Loucy (cell line): Measurements from ENCODE around the gene GATA1.

ENCODE experiments used
- H2AFZ ChIP-seq: fragments of 200-600 bp; sonication (generic); 2 replicates; pipeline ENCODE4 v1.6.0; 2016; ENCODE audit warnings: antibody characterized with exemption, mild to moderate bottlenecking, low read length, moderate library complexity
- H3F3A ChIP-seq: fragments of 200-600 bp; 2 replicates; pipeline ENCODE4 v1.6.0; 2016; ENCODE audit warnings: antibody characterized with exemption, low read depth, mild to moderate bottlenecking
- H3K27me3 ChIP-seq: fragments of 200-600 bp; sonication (generic); 2 replicates; pipeline ENCODE4 v1.6.1; 2014; ENCODE audit warnings: low read length, mild to moderate bottlenecking; ENCODE audit not compliant: insufficient read depth, poor library complexity, severe bottlenecking
- H3K36me3 ChIP-seq: fragments of 200-600 bp; sonication (generic); 2 replicates; pipeline ENCODE4 v1.6.1; 2016; ENCODE audit warnings: low read length; ENCODE audit not compliant: insufficient read depth
- H3K4me1 ChIP-seq: fragments of 200-600 bp; sonication (generic); 2 replicates; pipeline ENCODE4 v1.5.1; 2014; ENCODE audit warnings: low read length, mild to moderate bottlenecking; ENCODE audit not compliant: insufficient read depth, poor library complexity, severe bottlenecking
- H3K4me2 ChIP-seq: fragments of 200-600 bp; sonication (generic); 2 replicates; pipeline ENCODE4 v1.6.0; 2014; ENCODE audit warnings: antibody characterized with exemption, low read length, low read depth, mild to moderate bottlenecking; ENCODE audit not compliant: poor library complexity, severe bottlenecking
- H3K4me3 ChIP-seq: fragments of 200-600 bp; sonication (generic); 2 replicates; pipeline ENCODE4 v1.5.1; 2014; ENCODE audit warnings: low read length, mild to moderate bottlenecking, mixed read lengths; ENCODE audit not compliant: poor library complexity, severe bottlenecking
- H3K79me2 ChIP-seq: fragments of 200-600 bp; sonication (generic); 2 replicates; pipeline ENCODE4 v1.6.1; 2014; ENCODE audit warnings: low read length; ENCODE audit not compliant: insufficient read depth
- H3K9ac ChIP-seq: fragments of 200-600 bp; sonication (generic); 2 replicates; pipeline ENCODE4 v1.6.0; 2014; ENCODE audit warnings: mild to moderate bottlenecking, low read depth, low read length, moderate library complexity; ENCODE audit not compliant: poor library complexity, severe bottlenecking
- H3K9me2 ChIP-seq: fragments of 200-600 bp; sonication (generic); replicated peaks from 2 replicates; pipeline ENCODE4 v1.6.1; 2016; ENCODE audit warnings: low read depth, low read length, mixed read lengths
- H3K9me3 ChIP-seq: fragments of 200-600 bp; sonication (generic); 2 replicates; pipeline ENCODE4 v1.6.1; 2014; ENCODE audit warnings: mild to moderate bottlenecking, antibody characterized with exemption, low read length, low read depth; ENCODE audit not compliant: insufficient read depth
- H4K20me1 ChIP-seq: fragments of 200-600 bp; sonication (generic); 2 replicates; pipeline ENCODE4 v1.6.0; 2014; ENCODE audit warnings: antibody characterized with exemption, low read length, mild to moderate bottlenecking; ENCODE audit not compliant: insufficient read depth, poor library complexity, severe bottlenecking
- CTCF ChIP-seq: fragments of 200-600 bp; sonication (generic); conservative IDR thresholded peaks from 2 replicates; pipeline ENCODE4 v1.5.1; 2014; ENCODE audit warnings: mild to moderate bottlenecking, antibody characterized with exemption, low read length
- EZH2phosphoT487 ChIP-seq: fragments of 200-600 bp; IDR thresholded peaks from 2 replicates; pipeline ENCODE4 v1.6.1; 2018; ENCODE audit warnings: antibody characterized with exemption, mild to moderate bottlenecking, moderate library complexity, borderline replicate concordance

Gene GATA1

GRCh38 chrX:48800574-48801279 is 14.3 kb downstream of the GATA1 start:
- Histone ChIP-seq H3K9ac (peak overlapping the region; percentile 88), H2AFZ (peak overlapping the region; percentile 72), H3K9me3 (no peaks in the 10 kb centered on the region), H3K4me3 (peak overlapping the region; percentile 85), H3K4me1 (peaks cover 14% of the 10 kb centered on the region), H3K36me3 (no peaks in the 10 kb centered on the region), H3K27me3 (no peaks in the 10 kb centered on the region), H3K79me2 (peaks cover 11% of the 10 kb centered on the region; the same call in 1 of the 2 replicates), H3F3A (no peaks in the 10 kb centered on the region), H4K20me1 (no peaks in the 10 kb centered on the region), H3K4me2 (peak overlapping the region; percentile 92), H3K9me2 (no peaks in the 10 kb centered on the region)
- TF ChIP-seq EZH2phosphoT487 (no peak), CTCF (no peak)

DNA sequence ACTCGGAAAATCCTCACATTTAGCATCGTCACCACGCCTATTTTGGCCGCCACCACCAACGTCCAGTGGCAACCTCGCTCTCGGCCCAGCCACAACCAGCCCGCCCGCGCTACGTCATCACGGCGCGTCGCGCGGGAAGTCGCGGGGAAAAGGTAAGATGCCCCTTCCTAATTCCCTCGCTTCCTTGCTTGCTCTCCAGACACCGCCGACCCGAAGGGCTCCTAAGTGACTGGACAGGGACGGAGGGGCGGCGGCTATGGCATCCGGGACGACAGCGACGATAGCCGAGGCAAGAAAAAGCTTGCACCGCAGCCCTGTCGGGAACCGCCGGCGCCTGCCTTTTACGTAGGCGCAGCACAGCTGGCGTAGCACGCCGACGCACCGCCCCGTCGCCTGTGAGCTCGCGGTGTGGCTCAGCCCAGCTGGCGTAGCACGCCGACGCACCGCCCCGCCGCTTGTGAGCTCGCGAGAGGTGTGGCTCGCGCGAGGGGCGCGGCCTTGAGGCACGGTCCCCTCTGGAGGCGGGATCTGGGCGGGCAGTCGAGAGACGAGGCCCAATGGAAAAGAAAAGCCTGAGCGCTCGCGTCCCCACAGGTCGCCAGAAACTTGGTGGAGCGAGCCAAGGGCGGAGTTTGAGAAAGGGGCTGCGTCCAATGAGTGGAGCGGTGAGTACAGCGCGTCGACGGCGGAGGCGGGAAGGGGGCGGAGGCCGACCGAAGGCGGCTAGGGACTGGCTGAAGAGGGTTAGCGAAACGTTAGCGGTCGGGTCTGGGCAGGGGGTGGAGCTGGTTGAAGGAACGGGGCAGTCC is 15.1 kb downstream of the GATA1 start, which contains the start of gene HDAC6:
TSS of gene HDAC6 (plus strand) at position 788 of the 809 bp plus-strand sequence. CDS start 626 bp downstream, outside the sequence.
- no peaks in the 10 kb centered on the region for H3K27me3 ChIP-seq
- H3K79me2 ChIP-seq, result peaks cover 11% of the 10 kb centered on the region; the same call in 1 of the 2 replicates
- TF ChIP-seq CTCF (no peak), EZH2phosphoT487 (no peak)
- no peaks in the 10 kb centered on the region for H3K9me2 ChIP-seq
- H3K36me3 ChIP-seq, result no peaks in the 10 kb centered on the region
- H3K4me2 ChIP-seq, result peak within 1 kb of the TSS; percentile 92
- H3K4me1 ChIP-seq, result peaks cover 14% of the 10 kb centered on the region
- no peaks in the 10 kb centered on the region for H3K9me3 ChIP-seq
- H2AFZ ChIP-seq, result peak within 1 kb of the TSS; percentile 81
- H4K20me1 ChIP-seq, result no peaks in the 10 kb centered on the region
- peak within 1 kb of the TSS; percentile 97 for H3K9ac ChIP-seq
- peak within 1 kb of the TSS; percentile 96 for H3K4me3 ChIP-seq
- H3F3A ChIP-seq, result no peaks in the 10 kb centered on the region

DNA sequence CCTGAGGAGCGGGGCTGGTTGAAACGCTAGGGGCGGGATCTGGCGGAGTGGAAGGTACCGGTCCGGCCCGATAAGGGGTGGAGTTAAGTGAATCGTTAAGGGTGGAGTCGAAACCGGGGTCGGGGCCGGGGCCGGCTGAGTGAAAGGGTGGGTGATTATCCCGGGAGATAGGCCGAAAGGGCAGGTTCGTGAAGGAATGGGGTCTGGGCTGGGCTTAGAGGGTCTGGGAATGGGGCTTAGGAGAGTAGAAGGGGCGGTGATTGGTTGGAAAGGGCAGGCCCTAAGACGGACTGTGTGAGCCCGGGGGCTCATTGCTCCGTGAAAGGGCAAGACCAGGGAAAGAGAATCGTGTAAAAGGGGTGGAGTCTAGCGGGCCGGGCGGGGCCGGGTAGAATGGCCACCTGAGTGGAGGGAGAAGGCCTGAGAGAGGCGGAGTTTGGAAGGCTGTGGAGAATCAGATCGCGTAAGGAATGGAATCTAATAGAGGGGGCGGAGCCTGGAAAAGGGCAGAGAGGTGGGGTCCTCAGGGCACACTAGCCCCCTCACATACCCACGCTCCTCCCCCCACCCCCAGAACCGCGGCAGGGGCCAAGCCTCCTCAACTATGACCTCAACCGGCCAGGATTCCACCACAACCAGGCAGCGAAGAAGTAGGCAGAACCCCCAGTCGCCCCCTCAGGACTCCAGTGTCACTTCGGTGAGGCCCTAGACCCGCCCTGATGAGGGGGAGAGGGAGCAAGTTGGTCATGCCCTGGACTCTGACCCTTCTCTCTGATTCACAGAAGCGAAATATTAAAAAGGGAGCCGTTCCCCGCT is 15.9 kb downstream of the GATA1 start:
- Histone ChIP-seq H3K36me3 (no peaks in the 10 kb centered on the region), H3K4me2 (peak overlapping the region; percentile 87), H3K9me2 (no peaks in the 10 kb centered on the region), H3K27me3 (no peaks in the 10 kb centered on the region), H4K20me1 (no peaks in the 10 kb centered on the region), H3K4me3 (peak overlapping the region; percentile 96), H3K4me1 (peaks cover 14% of the 10 kb centered on the region), H2AFZ (peak overlapping the region; percentile 81), H3K79me2 (peaks cover 11% of the 10 kb centered on the region; the same call in 1 of the 2 replicates), H3K9ac (peak overlapping the region; percentile 97), H3F3A (no peaks in the 10 kb centered on the region), H3K9me3 (no peaks in the 10 kb centered on the region)
- no peak for TF ChIP-seq CTCF
- no peak for TF ChIP-seq EZH2phosphoT487
